ENCODE measurements around the gene PLCB2. TPM values are rescaled to one million over a fixed set of nuclear protein-coding genes. Genes with fewer than 3 reads are reported as not detected.

The PLCB2 gene
- total and polyA plus RNA-seq, 4 donors, result 7.6 to 21.8 (median 16.5) TPM

DNA sequence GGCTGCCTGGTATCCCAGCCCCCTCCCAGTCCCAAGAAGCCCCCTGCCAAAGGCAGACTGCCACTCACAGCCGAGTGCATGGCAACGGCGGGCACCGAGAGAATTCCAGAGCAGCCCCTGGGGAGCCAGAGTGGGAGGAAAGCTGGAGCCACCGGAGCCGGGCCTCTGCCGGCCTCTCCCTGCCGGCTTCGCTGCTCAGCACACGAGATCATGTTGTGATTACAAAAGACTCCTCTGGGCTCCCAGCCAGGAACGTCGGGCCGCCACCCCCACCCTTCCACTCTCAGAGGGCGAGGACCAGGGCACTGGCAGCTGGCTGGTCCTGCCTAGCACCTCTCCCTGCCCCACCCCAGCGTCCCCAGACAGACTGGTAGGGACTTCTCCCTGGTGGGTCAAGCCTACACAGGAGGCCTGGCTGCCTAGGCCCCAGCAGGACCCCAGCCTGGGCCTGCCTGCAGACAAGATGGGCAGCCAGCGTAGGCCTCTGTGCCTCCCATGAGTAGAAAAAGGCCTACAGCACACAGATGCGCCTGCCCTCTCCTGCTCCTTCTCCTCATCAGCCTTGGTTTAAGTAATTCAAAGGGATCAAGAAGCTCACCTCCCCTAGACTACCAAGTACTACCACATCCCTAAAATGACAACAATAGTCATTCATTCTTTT is 33.1 kb upstream of the PLCB2 start, which contains the start of gene CCDC9B:
Gene CCDC9B (minus strand): TSS at position 200 of the 661 bp plus-strand sequence. CDS start 120 bp downstream, at position 80.
- 18% methylated on average over 17 of the region's 17 CpGs for WGBS (ENCODE audit: insufficient coverage)
- Histone ChIP-seq H3K9me3 (ENCODE audit: control insufficient read depth, insufficient read depth, low read length) (no peaks in the 10 kb centered on the region), H3K36me3 (ENCODE audit: control insufficient read depth, insufficient read depth, low read length) (peaks cover 11% of the 10 kb centered on the region), H3K27ac (ENCODE audit: low read depth, low read length) (peak within 1 kb of the TSS; percentile 98), H3K4me1 (ENCODE audit: control insufficient read depth, insufficient read depth, low read length) (peaks cover 68% of the 10 kb centered on the region), H3K4me3 (ENCODE audit: low read depth, low read length) (peak within 1 kb of the TSS; percentile 5), H3K27me3 (ENCODE audit: control insufficient read depth, insufficient read depth, low read length) (no peaks in the 10 kb centered on the region)
- DNase-seq (ENCODE audit: low read depth in 4 of 6, low spot score in 6 of 6), result peak in 4 of 6 donors; percentile 62 to 93 (median 80)

GRCh38 chr15:40340038-40340739 is 32.5 kb upstream of the PLCB2 start:
- peak overlapping the region; percentile 98 for H3K27ac ChIP-seq (ENCODE audit: low read depth, low read length)
- peaks cover 73% of the 10 kb centered on the region for H3K4me1 ChIP-seq (ENCODE audit: control insufficient read depth, insufficient read depth, low read length)
- no peaks in the 10 kb centered on the region for H3K27me3 ChIP-seq (ENCODE audit: control insufficient read depth, insufficient read depth, low read length)
- peaks cover 17% of the 10 kb centered on the region for H3K36me3 ChIP-seq (ENCODE audit: control insufficient read depth, insufficient read depth, low read length)
- H3K4me3 ChIP-seq (ENCODE audit: low read depth, low read length), result peak overlapping the region; percentile 5
- DNase-seq (ENCODE audit: low read depth in 4 of 6, low spot score in 6 of 6), result peak in 3 of 6 donors; percentile 65 to 92 (median 86)
- H3K9me3 ChIP-seq (ENCODE audit: control insufficient read depth, insufficient read depth, low read length), result no peaks in the 10 kb centered on the region
- WGBS (ENCODE audit: insufficient coverage), result 43% methylated on average over 12 of the region's 14 CpGs

DNA sequence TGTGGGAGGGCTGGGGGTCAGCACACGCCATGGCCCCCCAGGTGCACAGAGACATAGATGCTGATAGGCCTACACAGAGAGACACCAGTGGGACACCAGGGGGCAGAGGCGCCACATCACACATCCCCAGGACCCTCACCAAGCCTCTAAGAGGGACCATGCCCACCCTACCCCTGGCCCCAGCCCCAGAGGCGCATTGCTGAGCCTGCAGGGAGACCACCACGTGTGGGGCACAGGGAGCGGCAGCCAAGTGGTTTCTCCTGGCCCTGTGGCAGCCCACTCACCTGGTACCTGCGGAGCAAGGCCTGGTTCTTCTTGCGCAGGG is 31.8 kb upstream of the PLCB2 start:
- Histone ChIP-seq H3K4me3 (ENCODE audit: low read depth, low read length) (no peak overlapping the region), H3K4me1 (ENCODE audit: control insufficient read depth, insufficient read depth, low read length) (peaks cover 73% of the 10 kb centered on the region), H3K27ac (ENCODE audit: low read depth, low read length) (peak overlapping the region; percentile 98), H3K36me3 (ENCODE audit: control insufficient read depth, insufficient read depth, low read length) (peaks cover 23% of the 10 kb centered on the region), H3K9me3 (ENCODE audit: control insufficient read depth, insufficient read depth, low read length) (no peaks in the 10 kb centered on the region), H3K27me3 (ENCODE audit: control insufficient read depth, insufficient read depth, low read length) (no peaks in the 10 kb centered on the region)
- WGBS (ENCODE audit: insufficient coverage), result 83% methylated on average over 7 of the region's 7 CpGs
- peak in 1 of 6 donors; percentile 55 for DNase-seq (ENCODE audit: low read depth in 4 of 6, low spot score in 6 of 6)

DNA sequence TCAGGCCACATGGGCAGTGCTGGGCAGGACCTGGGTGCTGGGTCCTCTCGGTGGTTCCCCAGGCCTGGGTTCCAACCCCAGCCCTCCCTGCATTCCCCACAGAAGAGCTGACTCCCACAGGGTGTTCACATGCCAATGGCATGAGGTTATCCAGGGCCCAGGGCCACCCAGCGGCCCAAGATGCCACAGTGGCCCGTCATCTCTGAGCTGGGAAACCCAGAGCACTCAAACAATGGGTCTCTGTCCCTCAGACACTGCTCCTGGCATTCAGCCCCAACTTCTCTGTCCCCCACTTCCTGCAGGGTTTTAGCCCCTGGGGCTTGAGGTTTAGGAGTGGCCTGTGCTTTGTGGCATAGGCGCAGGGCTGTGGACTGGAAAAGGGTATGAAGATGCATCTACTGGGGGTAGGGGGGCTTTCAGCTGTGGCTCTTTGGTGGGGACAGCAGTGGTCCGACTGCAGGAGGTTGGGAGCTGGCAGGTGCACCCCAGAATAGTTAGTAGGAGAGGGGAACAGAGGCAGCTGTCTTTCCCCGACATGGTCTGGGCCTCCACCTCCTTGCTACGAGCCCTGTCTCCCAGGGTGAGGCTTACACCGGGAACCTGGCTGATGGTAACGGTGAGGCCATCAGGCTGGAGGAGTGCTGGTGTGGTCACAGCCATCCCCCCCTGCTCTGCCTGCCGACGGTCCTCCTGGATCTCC is 31.3 kb upstream of the PLCB2 start:
- 52% methylated on average over 11 of the region's 11 CpGs for WGBS (ENCODE audit: insufficient coverage)
- peak in 2 of 6 donors; percentile 58 to 66 for DNase-seq (ENCODE audit: low read depth in 4 of 6, low spot score in 6 of 6)
- Histone ChIP-seq H3K9me3 (ENCODE audit: control insufficient read depth, insufficient read depth, low read length) (no peaks in the 10 kb centered on the region), H3K27ac (ENCODE audit: low read depth, low read length) (peak overlapping the region; percentile 98), H3K36me3 (ENCODE audit: control insufficient read depth, insufficient read depth, low read length) (peaks cover 25% of the 10 kb centered on the region), H3K27me3 (ENCODE audit: control insufficient read depth, insufficient read depth, low read length) (no peaks in the 10 kb centered on the region), H3K4me1 (ENCODE audit: control insufficient read depth, insufficient read depth, low read length) (peaks cover 78% of the 10 kb centered on the region), H3K4me3 (ENCODE audit: low read depth, low read length) (no peak overlapping the region)

GRCh38 chr15:40338041-40338657 is 30.4 kb upstream of the PLCB2 start:
- 51% methylated on average over 6 of the region's 11 CpGs for WGBS (ENCODE audit: insufficient coverage)
- Histone ChIP-seq H3K9me3 (ENCODE audit: control insufficient read depth, insufficient read depth, low read length) (no peaks in the 10 kb centered on the region), H3K4me1 (ENCODE audit: control insufficient read depth, insufficient read depth, low read length) (peaks cover 80% of the 10 kb centered on the region), H3K27me3 (ENCODE audit: control insufficient read depth, insufficient read depth, low read length) (no peaks in the 10 kb centered on the region), H3K4me3 (ENCODE audit: low read depth, low read length) (no peak overlapping the region), H3K27ac (ENCODE audit: low read depth, low read length) (peak overlapping the region; percentile 98), H3K36me3 (ENCODE audit: control insufficient read depth, insufficient read depth, low read length) (peaks cover 29% of the 10 kb centered on the region)
- peak in 2 of 6 donors; percentile 78 to 91 for DNase-seq (ENCODE audit: low read depth in 4 of 6, low spot score in 6 of 6)

DNA sequence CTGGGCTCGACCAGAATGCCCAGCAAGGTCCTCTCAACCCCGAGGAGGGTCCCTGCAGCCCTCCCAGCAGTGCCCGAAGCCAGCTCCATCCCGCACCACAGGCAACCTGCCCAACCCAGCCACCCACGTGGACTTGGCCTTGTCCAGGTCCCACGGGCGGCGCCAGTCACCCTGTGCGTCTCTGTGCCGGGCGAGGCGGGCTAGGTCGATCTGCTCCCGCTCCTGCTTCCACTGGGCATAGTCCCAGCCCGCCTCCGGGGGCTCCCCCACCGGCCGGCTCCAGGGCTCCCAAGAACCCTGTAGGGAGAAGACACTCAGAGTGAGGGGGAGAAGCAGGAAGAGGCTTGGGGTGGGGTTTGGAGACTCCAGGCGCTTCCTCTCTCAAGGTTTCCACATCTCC is 29.9 kb upstream of the PLCB2 start:
- Histone ChIP-seq H3K27me3 (ENCODE audit: control insufficient read depth, insufficient read depth, low read length) (no peaks in the 10 kb centered on the region), H3K36me3 (ENCODE audit: control insufficient read depth, insufficient read depth, low read length) (peaks cover 29% of the 10 kb centered on the region), H3K9me3 (ENCODE audit: control insufficient read depth, insufficient read depth, low read length) (no peaks in the 10 kb centered on the region), H3K4me1 (ENCODE audit: control insufficient read depth, insufficient read depth, low read length) (peaks cover 76% of the 10 kb centered on the region), H3K27ac (ENCODE audit: low read depth, low read length) (no peak overlapping the region), H3K4me3 (ENCODE audit: low read depth, low read length) (no peak overlapping the region)
- WGBS (ENCODE audit: insufficient coverage), result 62% methylated on average over 11 of the region's 19 CpGs
- DNase-seq (ENCODE audit: low read depth in 4 of 6, low spot score in 6 of 6), result no peak

DNA sequence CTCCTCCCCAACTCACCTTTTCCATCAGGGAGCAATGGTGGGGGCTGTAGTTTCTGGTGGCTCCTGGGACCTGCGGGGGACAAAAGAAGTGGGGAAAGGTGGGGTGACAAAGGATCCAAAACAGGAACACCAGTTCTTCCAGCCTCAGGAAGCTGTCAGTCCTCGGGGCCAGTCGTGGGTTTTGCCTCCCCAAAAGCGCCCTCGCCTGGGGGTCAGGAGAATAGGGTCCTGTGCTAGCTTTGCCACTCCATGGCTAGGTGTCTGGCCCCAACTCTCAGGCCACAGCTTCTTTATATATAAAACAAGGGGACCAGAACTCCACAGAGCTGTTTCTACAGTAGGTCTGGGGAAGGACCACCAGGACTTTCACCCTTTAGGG is 29.0 kb upstream of the PLCB2 start:
- Histone ChIP-seq H3K27ac (ENCODE audit: low read depth, low read length) (no peak overlapping the region), H3K4me3 (ENCODE audit: low read depth, low read length) (no peak overlapping the region), H3K4me1 (ENCODE audit: control insufficient read depth, insufficient read depth, low read length) (peaks cover 76% of the 10 kb centered on the region), H3K9me3 (ENCODE audit: control insufficient read depth, insufficient read depth, low read length) (no peaks in the 10 kb centered on the region), H3K36me3 (ENCODE audit: control insufficient read depth, insufficient read depth, low read length) (peaks cover 37% of the 10 kb centered on the region), H3K27me3 (ENCODE audit: control insufficient read depth, insufficient read depth, low read length) (no peaks in the 10 kb centered on the region)
- DNase-seq (ENCODE audit: low read depth in 4 of 6, low spot score in 6 of 6), result no peak
- WGBS (ENCODE audit: insufficient coverage), result 26% methylated on average over 3 of the region's 5 CpGs

GRCh38 chr15:40335938-40336743 is 28.4 kb upstream of the PLCB2 start:
- Histone ChIP-seq H3K27ac (ENCODE audit: low read depth, low read length) (no peak overlapping the region), H3K4me3 (ENCODE audit: low read depth, low read length) (no peak overlapping the region), H3K4me1 (ENCODE audit: control insufficient read depth, insufficient read depth, low read length) (peaks cover 76% of the 10 kb centered on the region), H3K36me3 (ENCODE audit: control insufficient read depth, insufficient read depth, low read length) (peaks cover 38% of the 10 kb centered on the region), H3K9me3 (ENCODE audit: control insufficient read depth, insufficient read depth, low read length) (no peaks in the 10 kb centered on the region), H3K27me3 (ENCODE audit: control insufficient read depth, insufficient read depth, low read length) (no peaks in the 10 kb centered on the region)
- peak in 1 of 6 donors; percentile 51 for DNase-seq (ENCODE audit: low read depth in 4 of 6, low spot score in 6 of 6)
- WGBS (ENCODE audit: insufficient coverage), result 72% methylated on average over 10 of the region's 13 CpGs
